K562 (cell line): ENCODE data around the gene RYK. TPM values are rescaled to one million over a fixed set of nuclear protein-coding genes. Genes with fewer than 3 reads are reported as not detected.

Source experiments
- ETS1 ChIP-seq: conservative IDR thresholded peaks from 2 replicates; pipeline ENCODE4 v1.6.1; 2011; ENCODE audit warnings: low read depth, mild to moderate bottlenecking, low read length; ENCODE audit not compliant: control insufficient read depth
- IRF1 ChIP-seq: sonication (generic); formaldehyde crosslinking; IDR thresholded peaks from 2 replicates; pipeline ENCODE4 v1.8.0; 2022; ENCODE audit warnings: missing genetic modification reagents, mild to moderate bottlenecking, borderline replicate concordance
- MAX ChIP-seq: sonication (generic); formaldehyde crosslinking; IDR thresholded peaks from 2 replicates; pipeline ENCODE4 v1.9.0; 2022; ENCODE audit warnings: mild to moderate bottlenecking, missing genetic modification reagents
- MCM3 ChIP-seq: fragments of 450-650 bp; IDR thresholded peaks from 2 replicates; pipeline ENCODE4 v1.6.1; 2016
- SIRT6 ChIP-seq: IDR thresholded peaks from one replicate; pipeline ENCODE4 v1.6.1; 2012; ENCODE audit warnings: low read depth, mild to moderate bottlenecking, control low read depth, inconsistent platforms, low read length, moderate library complexity
- STAG1 ChIP-seq: sonication (generic); formaldehyde crosslinking; IDR thresholded peaks from 2 replicates; pipeline ENCODE4 v1.5.0; 2020; ENCODE audit warnings: missing genetic modification reagents, borderline replicate concordance
- ZBTB11 ChIP-seq, 3 experiments: fragments of 200-800 bp in 1 of 3; fragments of 250-450 bp in 1 of 3; fragments of 450-650 bp in 1 of 3; sonication (Bioruptor Pico) in 1 of 3; sonication (Bioruptor generic) in 1 of 3; formaldehyde crosslinking in 1 of 3; IDR thresholded peaks; 2 replicates each; pipeline versions ENCODE4 v1.6.1 to v1.8.0; 2016 to 2022; ENCODE audit warnings: mild to moderate bottlenecking in 2 of 3, missing genetic modification characterization in 2 of 3, missing compliant biosample characterization in 1 of 3, moderate library complexity in 1 of 3
- ZFP91 ChIP-seq: sonication (generic); formaldehyde crosslinking; IDR thresholded peaks from 2 replicates; pipeline ENCODE4 v1.8.0; 2022; ENCODE audit warnings: mild to moderate bottlenecking, missing genetic modification reagents
- polyA plus RNA-seq, 8 experiments: library from polyadenylated mRNA; depleted of rRNA in 4 of 8; stranded (reverse) in 5 of 8; unstranded in 3 of 8; fragments of >200 nt; fragmentation: Nextera tagmentation in 2 of 8; fragmentation: Illumina TruSeq in 1 of 8; extraction: Ambion mirVana in 2 of 8; extraction: Trizol in 1 of 8; gene quantifications; 2 replicates each; pipeline versions ENCODE4 v1.2.1 to v1.2.3, GENCODE V29; 2011 to 2014; ENCODE audit warnings: inconsistent platforms in 1 of 8, missing spikeins in 1 of 8
- total RNA-seq, 7 experiments: library from RNA; depleted of rRNA in 6 of 7; stranded (reverse); fragments of >200 nt in 6 of 7; fragmentation: Illumina TruSeq in 2 of 7; extraction: Trizol in 2 of 7; gene quantifications; 2 replicates each; pipeline versions ENCODE4 v1.2.1 to v1.2.3, GENCODE V29; 2011 to 2021; ENCODE audit warnings: low replicate concordance in 1 of 7

The RYK gene
- total and polyA plus RNA-seq, 9 of the 15 experiments (the other 6 are each of a cell fraction or from before 2014, with no cell fraction given), result 4.2 to 29.5 (median 16.6) TPM

- TF ChIP-seq ZBTB11 (CRISPR knock-in tag; IDR thresholded peaks at IDR 0.05) (no peak), MCM3 (no peak), IRF1 (no peak), ZFP91 (CRISPR knock-in tag) (no peak), SIRT6 (no peak), ETS1 (no peak), STAG1 (CRISPR knock-in tag) (no peak), MAX (CRISPR knock-in tag) (no peak)
Measured at GRCh38 chr3:134287512-134287911, 36.9 kb upstream of the RYK start (continued).
